Measurements from ENCODE around the gene DYSF. TPM values are rescaled to one million over a fixed set of nuclear protein-coding genes. Genes with fewer than 3 reads are reported as not detected.

The DYSF gene
- total RNA-seq, 1 experiment from 2014 or later, result 0.31 TPM

GRCh38 chr2:71712158-71712818, 258.9 kb downstream of the DYSF start:
- Histone ChIP-seq H3K27ac (ENCODE audit: low read length) (no peak overlapping the region), H3K4me1 (ENCODE audit: control insufficient read depth, insufficient read depth, low read length) (0 out of 2 replicates have a peak, but pooled peaks cover 3% of the 10 kb centered on the region), H3K4me3 (ENCODE audit: low read depth in 2 of 2, low read length in 2 of 2) (no peak overlapping the region), H3K9me3 (ENCODE audit: control insufficient read depth, insufficient read depth, low read depth, low read length) (no peaks in the 10 kb centered on the region), H3K36me3 (ENCODE audit: control insufficient read depth, insufficient read depth, low read length) (no peaks in the 10 kb centered on the region), H3K27me3 (ENCODE audit: control insufficient read depth, insufficient read depth, low read length) (no peaks in the 10 kb centered on the region)
- DNase-seq (ENCODE audit: low read depth, low spot score) (no peak), ATAC-seq (no peak)
- TF ChIP-seq TCF7L2 (IDR thresholded peaks at IDR 0.05; ENCODE audit: low read depth, low read length) (no peak), CTCF (IDR thresholded peaks at IDR 0.05) (no peak), SIN3A (IDR thresholded peaks at IDR 0.05; ENCODE audit: borderline replicate concordance, insufficient read depth, low read depth, low read length) (no peak), REST (IDR thresholded peaks at IDR 0.05; ENCODE audit: insufficient read depth in 1 of 2, low read depth in 2 of 2, low read length in 1 of 2) (no peak), POLR2AphosphoS5 (IDR thresholded peaks at IDR 0.05; ENCODE audit: low read depth, low read length) (no peak)
- no TSS peak for BruUV-seq (replicated peaks)
- ChIA-PET CTCF (no interaction called here), POLR2A (no interaction called here)
- in situ Hi-C loops (cut with HindIII; ENCODE audit: low pct_unique_long_range_greater_than_20kb, low sequenced_read_pairs), result no loop called here
- intact Hi-C loops (cut with micrococcal nuclease; ENCODE audit: unreplicated experiment), result no loop called here

GRCh38 chr2:71713581-71714580, 260.5 kb downstream of the DYSF start:
- no peaks in the 10 kb centered on the region for H3K9me3 ChIP-seq (ENCODE audit: control insufficient read depth, insufficient read depth, low read depth, low read length)
- intact Hi-C loops (cut with micrococcal nuclease; ENCODE audit: unreplicated experiment), result no loop called here
- H3K27me3 ChIP-seq (ENCODE audit: control insufficient read depth, insufficient read depth, low read length), result no peaks in the 10 kb centered on the region
- no peaks in the 10 kb centered on the region for H3K36me3 ChIP-seq (ENCODE audit: control insufficient read depth, insufficient read depth, low read length)
- no peak for TF ChIP-seq CTCF (IDR thresholded peaks at IDR 0.05)
- no peak overlapping the region for H3K4me3 ChIP-seq (ENCODE audit: low read depth in 2 of 2, low read length in 2 of 2)
- 0 out of 2 replicates have a peak, but pooled peaks cover 3% of the 10 kb centered on the region for H3K4me1 ChIP-seq (ENCODE audit: control insufficient read depth, insufficient read depth, low read length)
- CTCF ChIA-PET, result no interaction called here
- DNase-seq (ENCODE audit: low read depth, low spot score) (no peak), ATAC-seq (no peak)
- POLR2A ChIA-PET, result no interaction called here
- H3K27ac ChIP-seq (ENCODE audit: low read length), result no peak overlapping the region
- BruUV-seq (replicated peaks), result no TSS peak
- in situ Hi-C loops (cut with HindIII; ENCODE audit: low pct_unique_long_range_greater_than_20kb, low sequenced_read_pairs), result no loop called here
